H9 (cell line): ENCODE measurements around the gene RDH13. TPM values are rescaled to one million over a fixed set of nuclear protein-coding genes. Genes with fewer than 3 reads are reported as not detected.

Source experiments
- DNase-seq: peaks from one replicate; pipeline ENCODE4 v3.0.0-alpha.2; 2017
- H2AFZ ChIP-seq: one replicate; pipeline ENCODE4 v1.6.1; 2013; ENCODE audit warnings: mild to moderate bottlenecking, low read length, control low read depth, moderate library complexity
- H2AK5ac ChIP-seq: 2 replicates; pipeline ENCODE4 v1.6.1; 2013; ENCODE audit warnings: low read length, control low read depth, mixed read lengths; ENCODE audit not compliant: insufficient read length
- H2BK120ac ChIP-seq: one replicate; pipeline ENCODE4 v1.6.1; 2013; ENCODE audit warnings: low read depth, mild to moderate bottlenecking, low read length, control low read depth, inconsistent platforms; ENCODE audit not compliant: poor library complexity, severe bottlenecking
- H2BK12ac ChIP-seq: 2 replicates; pipeline ENCODE4 v1.6.1; 2013; ENCODE audit warnings: low read length, control low read depth, mixed read lengths, low read depth; ENCODE audit not compliant: insufficient read length
- H2BK15ac ChIP-seq: 2 replicates; pipeline ENCODE4 v1.6.1; 2013; ENCODE audit warnings: low read depth, low read length, control low read depth
- H2BK20ac ChIP-seq: one replicate; pipeline ENCODE4 v1.6.1; 2013; ENCODE audit warnings: low read depth, mild to moderate bottlenecking, low read length, control low read depth, inconsistent platforms; ENCODE audit not compliant: poor library complexity, severe bottlenecking
- H2BK5ac ChIP-seq: 2 replicates; pipeline ENCODE4 v1.6.1; 2013; ENCODE audit warnings: low read length, control low read depth, mixed read lengths; ENCODE audit not compliant: insufficient read length
- H3K14ac ChIP-seq: 2 replicates; pipeline ENCODE4 v1.6.1; 2013; ENCODE audit warnings: low read length, control low read depth; ENCODE audit not compliant: insufficient read depth
- H3K18ac ChIP-seq: 2 replicates; pipeline ENCODE4 v1.6.1; 2013; ENCODE audit warnings: low read depth, mild to moderate bottlenecking, mixed read lengths, low read length, control low read depth; ENCODE audit not compliant: insufficient read length
- H3K23ac ChIP-seq: 2 replicates; pipeline ENCODE4 v1.6.1; 2013; ENCODE audit warnings: low read length, control low read depth, mixed read lengths, low read depth; ENCODE audit not compliant: insufficient read length
- H3K23me2 ChIP-seq: 2 replicates; pipeline ENCODE4 v1.6.1; 2013; ENCODE audit warnings: low read depth, mild to moderate bottlenecking, mixed read lengths, low read length, control low read depth; ENCODE audit not compliant: insufficient read length, poor library complexity, severe bottlenecking
- H3K27ac ChIP-seq: 2 replicates; pipeline ENCODE4 v1.5.1; 2013; ENCODE audit warnings: low read length, control low read depth, mixed read lengths, low read depth; ENCODE audit not compliant: insufficient read length
- H3K27me3 ChIP-seq: 2 replicates; pipeline ENCODE4 v1.6.1; 2013; ENCODE audit warnings: low read length, control low read depth, inconsistent platforms; ENCODE audit not compliant: insufficient read depth
- H3K4ac ChIP-seq: 2 replicates; pipeline ENCODE4 v1.6.1; 2013; ENCODE audit warnings: low read depth, mild to moderate bottlenecking, control low read depth, inconsistent platforms, low read length, moderate library complexity
- H3K4me1 ChIP-seq: 2 replicates; pipeline ENCODE4 v1.6.1; 2013; ENCODE audit warnings: low read length, control low read depth, inconsistent platforms; ENCODE audit not compliant: insufficient read depth
- H3K4me2 ChIP-seq: 2 replicates; pipeline ENCODE4 v1.6.1; 2013; ENCODE audit warnings: low read length, control low read depth, mixed read lengths; ENCODE audit not compliant: insufficient read length, insufficient read depth
- H3K56ac ChIP-seq: 2 replicates; pipeline ENCODE4 v1.6.1; 2013; ENCODE audit warnings: low read depth, mild to moderate bottlenecking, mixed read lengths, low read length, control low read depth; ENCODE audit not compliant: insufficient read length
- H3K79me1 ChIP-seq: 2 replicates; pipeline ENCODE4 v1.6.1; 2013; ENCODE audit warnings: low read depth, mild to moderate bottlenecking, moderate library complexity, low read length, control low read depth, inconsistent platforms; ENCODE audit not compliant: insufficient read depth, poor library complexity, severe bottlenecking
- H3K79me2 ChIP-seq: 2 replicates; pipeline ENCODE4 v1.6.1; 2013; ENCODE audit warnings: low read length, control low read depth, inconsistent platforms; ENCODE audit not compliant: insufficient read depth
- H3K9ac ChIP-seq: 2 replicates; pipeline ENCODE4 v1.6.1; 2013; ENCODE audit warnings: low read length, control low read depth, mixed read lengths; ENCODE audit not compliant: insufficient read length; ENCODE audit errors: extremely low read depth
- H3K9me3 ChIP-seq: one replicate; pipeline ENCODE4 v1.6.1; 2013; ENCODE audit warnings: low read depth, low read length, inconsistent platforms; ENCODE audit not compliant: control insufficient read depth
- H3T11ph ChIP-seq: one replicate; pipeline ENCODE4 v1.6.1; 2013; ENCODE audit warnings: mild to moderate bottlenecking, low read length, control low read depth, inconsistent platforms
- H4K20me1 ChIP-seq: one replicate; pipeline ENCODE4 v1.6.1; 2013; ENCODE audit not compliant: control insufficient read depth, insufficient read length, insufficient read depth
- H4K5ac ChIP-seq: 2 replicates; pipeline ENCODE4 v1.6.1; 2013; ENCODE audit warnings: low read depth, mild to moderate bottlenecking, mixed read lengths, low read length, control low read depth; ENCODE audit not compliant: insufficient read length
- H4K8ac ChIP-seq: replicated peaks from 2 replicates; pipeline ENCODE4 v1.6.1; 2013; ENCODE audit warnings: low read length, control low read depth, mixed read lengths, low read depth; ENCODE audit not compliant: insufficient read length
- H4K91ac ChIP-seq: 2 replicates; pipeline ENCODE4 v1.6.1; 2013; ENCODE audit warnings: low read depth, mild to moderate bottlenecking, moderate library complexity, mixed read lengths, low read length, control low read depth; ENCODE audit not compliant: insufficient read length
- H3K27ac Mint-ChIP-seq, 3 experiments: 2 replicates in 2 of 3; 3 replicates in 1 of 3; pipeline ENCODE4 v1.8.0; 2020 to 2021; ENCODE audit warnings: mixed read lengths in 3 of 3, mild to moderate bottlenecking in 1 of 3, moderate library complexity in 1 of 3
- H3K27me3 Mint-ChIP-seq: 2 replicates; pipeline ENCODE4 v1.8.0; 2021; ENCODE audit warnings: low read depth, mild to moderate bottlenecking, moderate library complexity, mixed read lengths
- H3K36me3 Mint-ChIP-seq, 3 experiments: 2 replicates in 2 of 3; 3 replicates in 1 of 3; pipeline ENCODE4 v1.8.0; 2020 to 2021; ENCODE audit warnings: low read depth in 3 of 3, mixed read lengths in 3 of 3; ENCODE audit not compliant: insufficient read depth in 1 of 3
- H3K4me1 Mint-ChIP-seq, 2 experiments: 2 replicates each; pipeline ENCODE4 v1.8.0; 2020; ENCODE audit warnings: mixed read lengths in 2 of 2
- H3K4me3 Mint-ChIP-seq, 2 experiments: 2 replicates in 1 of 2; 3 replicates in 1 of 2; pipeline ENCODE4 v1.8.0; 2020 to 2021; ENCODE audit warnings: mild to moderate bottlenecking in 2 of 2, mixed read lengths in 2 of 2, moderate library complexity in 1 of 2
- H3K9me3 Mint-ChIP-seq, 2 experiments: 2 replicates in 1 of 2; 3 replicates in 1 of 2; pipeline ENCODE4 v1.8.0; 2020; ENCODE audit warnings: mild to moderate bottlenecking in 2 of 2, mixed read lengths in 2 of 2, moderate library complexity in 1 of 2
- CTCF ChIP-seq: fragments of 200-600 bp; sonication (generic); conservative IDR thresholded peaks from 3 replicates; pipeline ENCODE4 v1.8.0; 2021; ENCODE audit warnings: antibody characterized with exemption, mild to moderate bottlenecking
- WGBS: extraction: QIAGEN DNeasy Blood & Tissue Kit; methylation state at CpG from one replicate; pipeline ENCODE4 v1.1.7; 2013; ENCODE audit warnings: missing lambda C conversion rate, low lambda C conversion rate, mixed read lengths; ENCODE audit not compliant: insufficient read length; ENCODE audit errors: extremely low coverage; 5-methylcytosine and 5-hydroxymethylcytosine counted together
- total RNA-seq: library from RNA; stranded (reverse); gene quantifications from 2 replicates; pipeline ENCODE4 v1.2.1, GENCODE V29; 2021

The RDH13 gene
- total RNA-seq, 1 experiment from 2014 or later = 21.5 TPM

GRCh38 chr19:55111238-55111831 is 48.4 kb upstream of the RDH13 start:
- no peak overlapping the region for H2AK5ac ChIP-seq
- H3K27ac ChIP-seq = no peak overlapping the region
- no peak overlapping the region for H2BK12ac ChIP-seq
- H3K27me3 ChIP-seq = no peaks in the 10 kb centered on the region
- no peak overlapping the region for H3K4me2 ChIP-seq
- Mint-ChIP-seq H3K27me3 (no peaks in the 10 kb centered on the region), H3K4me3 (no peak overlapping the region; a peak in 1 of 5 replicates), H3K27ac (no peak overlapping the region), H3K9me3 (no peaks in the 10 kb centered on the region), H3K36me3 (peaks cover 8 to 24% (median 21%) of the 10 kb centered on the region in 3 experiments; a peak in 6 of 7 replicates), H3K4me1 (peaks cover 12 to 20% of the 10 kb centered on the region in 2 experiments)
- no peak overlapping the region for H2BK120ac ChIP-seq
- no peak overlapping the region for H4K5ac ChIP-seq
- TF ChIP-seq CTCF = no peak
- no peak overlapping the region for H2AFZ ChIP-seq
- no CpG with 5 or more reads among the region's 21 CpGs for WGBS
- no peaks in the 10 kb centered on the region for H3K4me1 ChIP-seq
- no peak overlapping the region for H4K8ac ChIP-seq
- no peak overlapping the region for H3T11ph ChIP-seq
- DNase-seq = no peak
- no peak overlapping the region for H4K91ac ChIP-seq
- no peak overlapping the region for H3K23ac ChIP-seq
- no peak overlapping the region for H3K4ac ChIP-seq
- no peaks in the 10 kb centered on the region for H4K20me1 ChIP-seq
- H3K79me2 ChIP-seq = peaks cover 4% of the 10 kb centered on the region; the same call in 1 of the 2 replicates
- H2BK15ac ChIP-seq = no peak overlapping the region
- peaks cover 5% of the 10 kb centered on the region for H3K79me1 ChIP-seq
- H2BK5ac ChIP-seq = no peak overlapping the region
- H3K23me2 ChIP-seq = peaks cover 6% of the 10 kb centered on the region
- H3K9me3 ChIP-seq = no peaks in the 10 kb centered on the region
- no peak overlapping the region for H3K56ac ChIP-seq
- H3K9ac ChIP-seq = no peak overlapping the region
- no peak overlapping the region for H3K14ac ChIP-seq
- no peak overlapping the region for H2BK20ac ChIP-seq
- H3K18ac ChIP-seq = no peak overlapping the region
